AG20443 (cell line): ENCODE data around the gene RSPH10B.
"Not testable (repeated sequence)": the region's sequence is repeated elsewhere in the genome, so short reads cannot be mapped to it uniquely, and the experiment has no call there.

ENCODE experiments used
- DNase-seq: peaks from one replicate; pipeline ENCODE4 v3.0.0; 2012; ENCODE audit warnings: low spot score, mixed read lengths

RSPH10B gene

GRCh38 chr7:5926263-5926870, 44.1 kb downstream of the RSPH10B start:
- not testable (repeated sequence) for DNase-seq

- not testable (repeated sequence) for DNase-seq
Measured at GRCh38 chr7:5924630-5925029, 45.9 kb downstream of the RSPH10B start.

- DNase-seq, result not testable (repeated sequence)
Measured at GRCh38 chr7:5924180-5924579, 46.3 kb downstream of the RSPH10B start.

GRCh38 chr7:5916529-5916928, 54.0 kb downstream of the RSPH10B start:
- not testable (repeated sequence) for DNase-seq

DNA sequence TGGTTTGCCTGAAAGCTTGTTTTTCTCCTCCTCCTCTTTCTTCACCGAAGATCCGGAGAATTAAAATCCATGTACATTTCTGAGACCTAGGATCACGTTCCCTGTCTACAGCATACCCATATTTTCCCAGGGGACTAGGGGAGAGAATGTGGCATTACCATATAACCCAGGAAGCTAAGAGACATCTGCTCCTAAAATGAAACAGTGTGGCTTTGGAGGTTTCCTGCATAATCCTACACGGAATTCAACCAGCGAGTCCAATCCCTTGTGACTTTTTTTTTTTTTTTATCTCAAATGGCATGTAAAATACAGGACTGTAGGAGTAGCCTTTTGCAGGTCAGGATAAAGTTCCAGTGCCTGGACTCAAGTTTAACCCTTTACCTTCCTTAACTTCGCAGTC, 61.7 kb downstream of the RSPH10B start:
- DNase-seq, result not testable (repeated sequence)

GRCh38 chr7:5904726-5905125, 65.8 kb downstream of the RSPH10B start:
- not testable (repeated sequence) for DNase-seq

GRCh38 chr7:5903002-5903401, 67.5 kb downstream of the RSPH10B start:
- not testable (repeated sequence) for DNase-seq

- not testable (repeated sequence) for DNase-seq
Measured at GRCh38 chr7:5898480-5899224, 71.8 kb downstream of the RSPH10B start, which contains the start of gene CCZ1. Gene CCZ1, plus strand, starts transcription at chr7:5898733. Its CDS starts 67 bp downstream, at chr7:5898800.

GRCh38 chr7:5897369-5897919, 73.0 kb downstream of the RSPH10B start:
- not testable (repeated sequence) for DNase-seq

- DNase-seq, result no peak
Measured at GRCh38 chr7:5892498-5892897, 78.0 kb downstream of the RSPH10B start.

DNA sequence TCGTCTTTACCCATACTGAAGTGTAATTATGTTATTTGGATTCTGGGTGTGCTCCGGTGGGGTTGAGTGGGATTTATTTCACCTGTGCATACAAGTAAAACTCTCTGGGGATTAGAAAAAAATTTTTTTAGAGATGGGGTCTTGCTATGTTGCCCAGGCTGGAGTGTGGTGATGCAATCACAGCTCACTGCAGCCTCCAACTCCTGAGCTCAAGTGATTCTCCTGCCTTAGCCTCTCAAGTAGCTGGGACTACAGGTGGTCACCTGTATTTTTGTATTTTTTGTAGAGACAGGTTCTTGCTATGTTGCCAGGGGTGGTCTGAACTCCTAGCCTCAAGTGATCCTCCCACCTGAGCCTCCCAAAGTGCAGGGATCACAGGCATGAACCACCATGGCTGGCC, 80.2 kb downstream of the RSPH10B start:
- DNase-seq, result not testable (repeated sequence)

DNA sequence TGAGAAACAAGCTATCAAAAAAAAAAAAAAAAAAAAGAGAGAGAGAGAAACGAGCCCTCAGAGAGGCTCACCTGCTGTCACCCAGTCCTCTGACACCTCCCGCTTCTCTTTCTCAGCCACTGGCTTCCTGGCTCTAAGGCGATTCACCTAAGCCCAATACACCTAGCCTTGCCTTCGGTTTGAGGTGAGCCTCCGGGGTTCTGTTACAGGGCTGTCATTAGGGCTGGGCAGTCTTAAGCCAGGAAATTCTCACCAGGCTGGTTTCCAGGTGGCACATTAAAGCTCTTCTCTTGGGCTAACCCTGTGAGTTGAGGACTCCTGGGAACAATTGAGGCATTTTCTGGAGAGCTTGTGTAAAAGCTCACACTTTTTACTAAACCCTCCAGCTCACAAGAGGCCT, 82.5 kb downstream of the RSPH10B start:
- not testable (repeated sequence) for DNase-seq

- not testable (repeated sequence) for DNase-seq
Measured at GRCh38 chr7:5884431-5884830, 86.1 kb downstream of the RSPH10B start.

- DNase-seq, result not testable (repeated sequence)
Measured at GRCh38 chr7:5880106-5880505, 90.4 kb downstream of the RSPH10B start.

- DNase-seq, result not testable (repeated sequence)
Measured at GRCh38 chr7:5879591-5879990, 90.9 kb downstream of the RSPH10B start.
